K562 (cell line): ENCODE results near the gene BPNT1. TPM values are rescaled to one million over a fixed set of nuclear protein-coding genes. Genes with fewer than 3 reads are reported as not detected.

Experiments used
- BCLAF1 ChIP-seq, 2 experiments: fragments of 450-650 bp in 1 of 2; IDR thresholded peaks; 2 replicates each; pipeline ENCODE4 v1.6.1; 2011 to 2017; ENCODE audit warnings: low read depth in 2 of 2, antibody characterized with exemption in 1 of 2, borderline replicate concordance in 1 of 2, low read length in 1 of 2, mild to moderate bottlenecking in 1 of 2, mixed read lengths in 1 of 2; ENCODE audit not compliant: control insufficient read depth in 1 of 2
- CGGBP1 ChIP-seq: fragments of 250-450 bp; sonication (Bioruptor Pico); IDR thresholded peaks from 2 replicates; pipeline ENCODE4 v1.9.0; 2021; ENCODE audit warnings: mild to moderate bottlenecking
- COPS2 ChIP-seq: fragments of 450-650 bp; conservative IDR thresholded peaks from 2 replicates; pipeline ENCODE4 v1.6.1; 2016; ENCODE audit warnings: mild to moderate bottlenecking, moderate library complexity
- CSDE1 ChIP-seq, 2 experiments: fragments of 450-650 bp; IDR thresholded peaks; 2 replicates each; pipeline ENCODE4 v1.6.1; 2016; ENCODE audit warnings: mild to moderate bottlenecking in 1 of 2
- CTCFL ChIP-seq: IDR thresholded peaks from 2 replicates; pipeline ENCODE4 v1.6.1; 2011; ENCODE audit warnings: borderline replicate concordance, low read depth, mild to moderate bottlenecking, moderate library complexity, low read length; ENCODE audit not compliant: insufficient read depth, poor library complexity, severe bottlenecking
- ELF1 ChIP-seq: fragments of 200-800 bp; sonication (Bioruptor generic); IDR thresholded peaks from 2 replicates; pipeline ENCODE4 v1.6.1; 2016; ENCODE audit warnings: missing genetic modification characterization, missing compliant biosample characterization
- ELK1 ChIP-seq: sonication (generic); formaldehyde crosslinking; IDR thresholded peaks from 2 replicates; pipeline ENCODE4 v1.8.1; 2022; ENCODE audit warnings: missing genetic modification reagents
- EP300 ChIP-seq: IDR thresholded peaks from 2 replicates; pipeline ENCODE4 v1.6.1; 2012; ENCODE audit warnings: low read length, improper control_type of control experiment
- HLTF ChIP-seq: fragments of 450-650 bp; IDR thresholded peaks from 2 replicates; pipeline ENCODE4 v1.6.1; 2016
- MCM5 ChIP-seq: fragments of 450-650 bp; IDR thresholded peaks from 2 replicates; pipeline ENCODE4 v1.6.1; 2016; ENCODE audit warnings: low read depth
- NCOA1 ChIP-seq: fragments of 450-650 bp; IDR thresholded peaks from 2 replicates; pipeline ENCODE4 v1.6.1; 2016; ENCODE audit warnings: low read depth
- PCBP2 ChIP-seq: fragments of 200-400 bp; formaldehyde crosslinking; IDR thresholded peaks from 2 replicates; pipeline ENCODE4 v1.6.1; 2018; ENCODE audit warnings: low read length, low read depth, mild to moderate bottlenecking, moderate library complexity; ENCODE audit not compliant: poor library complexity, severe bottlenecking
- PPARD ChIP-seq: fragments of 250-450 bp; sonication (Bioruptor Pico); IDR thresholded peaks from 2 replicates; pipeline ENCODE4 v1.8.0; 2022; ENCODE audit warnings: inconsistent platforms, mild to moderate bottlenecking, moderate library complexity
- SP1 ChIP-seq: sonication (generic); formaldehyde crosslinking; IDR thresholded peaks from 2 replicates; pipeline ENCODE4 v1.8.1; 2022; ENCODE audit warnings: mild to moderate bottlenecking, missing genetic modification reagents
- ZKSCAN3 ChIP-seq: fragments of 250-450 bp; sonication (Bioruptor Pico); IDR thresholded peaks from 2 replicates; pipeline ENCODE4 v1.4.0; 2020
- ZNF512 ChIP-seq: IDR thresholded peaks from 2 replicates; pipeline ENCODE4 v1.6.1; 2016; ENCODE audit warnings: missing genetic modification characterization, missing compliant biosample characterization
- ZNF740 ChIP-seq, 3 experiments: fragments of 200-800 bp in 1 of 3; sonication (Bioruptor generic) in 1 of 3; sonication (generic) in 1 of 3; formaldehyde crosslinking in 1 of 3; IDR thresholded peaks; 2 replicates each; pipeline versions ENCODE4 v1.6.1 to v1.8.0; 2016 to 2022; ENCODE audit warnings: mild to moderate bottlenecking in 2 of 3, missing compliant biosample characterization in 2 of 3, missing genetic modification characterization in 2 of 3, missing genetic modification reagents in 1 of 3
- polyA plus RNA-seq, 8 experiments: library from polyadenylated mRNA; depleted of rRNA in 4 of 8; stranded (reverse) in 5 of 8; unstranded in 3 of 8; fragments of >200 nt; fragmentation: Nextera tagmentation in 2 of 8; fragmentation: Illumina TruSeq in 1 of 8; extraction: Ambion mirVana in 2 of 8; extraction: Trizol in 1 of 8; gene quantifications; 2 replicates each; pipeline versions ENCODE4 v1.2.1 to v1.2.3, GENCODE V29; 2011 to 2014; ENCODE audit warnings: inconsistent platforms in 1 of 8, missing spikeins in 1 of 8
- total RNA-seq, 7 experiments: library from RNA; depleted of rRNA in 6 of 7; stranded (reverse); fragments of >200 nt in 6 of 7; fragmentation: Illumina TruSeq in 2 of 7; extraction: Trizol in 2 of 7; gene quantifications; 2 replicates each; pipeline versions ENCODE4 v1.2.1 to v1.2.3, GENCODE V29; 2011 to 2021; ENCODE audit warnings: low replicate concordance in 1 of 7

The BPNT1 gene
- total and polyA plus RNA-seq, 9 of the 15 experiments (the other 6 are each of a cell fraction or from before 2014, with no cell fraction given), result 30.2 to 73.8 (median 40.5) TPM

GRCh38 chr1:220089650-220090556 lies at the start of gene BPNT1 (continued):
- no peak; the same call in 1 of the 2 replicates for TF ChIP-seq NCOA1
- peak; percentile 98 for TF ChIP-seq ZNF512
- peak; percentile 72; the same call in 1 of the 2 replicates for TF ChIP-seq HLTF
- TF ChIP-seq COPS2, result no peak
- no peak for TF ChIP-seq ZNF740 (CRISPR knock-in tag; IDR thresholded peaks at IDR 0.05)
- no peak for TF ChIP-seq ZNF740 (tag; IDR thresholded peaks at IDR 0.05)
- TF ChIP-seq ZKSCAN3 (CRISPR knock-in tag), result no peak
- TF ChIP-seq CTCFL, result peak; percentile 69
- peak; percentile 99 for TF ChIP-seq SP1 (CRISPR knock-in tag)
- no peak for TF ChIP-seq ELK1 (CRISPR knock-in tag)
- no peak for TF ChIP-seq PPARD
- no peak for TF ChIP-seq ELF1 (tag)
- TF ChIP-seq PCBP2, result no peak
- no peak for TF ChIP-seq BCLAF1 (IDR thresholded peaks at IDR 0.05; ENCODE audit: borderline replicate concordance in 1 of 2, control insufficient read depth in 1 of 2, low read depth in 2 of 2, low read length in 1 of 2)
- TF ChIP-seq EP300, result peak; percentile 64
- TF ChIP-seq CSDE1 (IDR thresholded peaks at IDR 0.05), result 0 out of 4 replicates have a peak, but pooled peaks of 1 of the 2 experiments have one; percentile 37
- TF ChIP-seq MCM5, result no peak
- no peak for TF ChIP-seq CGGBP1 (CRISPR knock-in tag)
